ENCODE data around the gene C9orf153. TPM values are rescaled to one million over a fixed set of nuclear protein-coding genes. Genes with fewer than 3 reads are reported as not detected.
A peak's percentile ranks its signal among the peaks of the same experiment; 100 is the strongest.
"Not testable (repeated sequence)": the region's sequence is repeated elsewhere in the genome, so short reads cannot be mapped to it uniquely, and the experiment has no call there.

Gene C9orf153
- not detected for total RNA-seq

- no peak for DNase-seq
- ChIA-PET POLR2A (no interaction called here), CTCF (interaction anchor here (0.7 kb wide), 1 partner anchor 54 kb away, joined by 3 read pairs; no protein-coding TSS in a partner anchor)
- H3K4me3 Mint-ChIP-seq, result no peak within 1 kb of the TSS
- no peaks in the 10 kb centered on the region for H3K27me3 Mint-ChIP-seq
- H3K36me3 Mint-ChIP-seq (ENCODE audit: low read depth), result peaks cover 20% of the 10 kb centered on the region
- no peaks in the 10 kb centered on the region for H3K4me1 Mint-ChIP-seq
- peaks cover 2% of the 10 kb centered on the region for H3K9me3 Mint-ChIP-seq
- H3K27ac Mint-ChIP-seq, result no peak within 1 kb of the TSS
These were observed at the start of gene C9orf153 for GRCh38 chr9:86259557-86259956. C9orf153 (minus strand) TSS chr9:86259657; CDS start chr9:86229603, 30,054 bp downstream.

- no peaks in the 10 kb centered on the region for H3K27me3 Mint-ChIP-seq
- ChIA-PET CTCF (interaction anchor here (1.1 to 1.3 kb wide), 2 partner anchors 9 to 32 kb away, joined by 3 to 4 read pairs; no protein-coding TSS in a partner anchor), POLR2A (interaction anchor here (1.2 to 2.0 kb wide), 2 partner anchors 10 to 26 kb away, joined by 3 to 6 read pairs; partner anchors contain the start of gene ISCA1)
- H3K9me3 Mint-ChIP-seq, result no peaks in the 10 kb centered on the region
- H3K36me3 Mint-ChIP-seq (ENCODE audit: low read depth), result peaks cover 75% of the 10 kb centered on the region
- no peak overlapping the region for H3K4me3 Mint-ChIP-seq
- no peak for DNase-seq
- peaks cover 25% of the 10 kb centered on the region for H3K4me1 Mint-ChIP-seq
- H3K27ac Mint-ChIP-seq, result no peak overlapping the region
These were observed 49.2 kb upstream of the C9orf153 start for GRCh38 chr9:86308687-86309086.

- no peaks in the 10 kb centered on the region for H3K9me3 Mint-ChIP-seq
- no peaks in the 10 kb centered on the region for H3K27me3 Mint-ChIP-seq
- H3K4me3 Mint-ChIP-seq, result no peak overlapping the region
- H3K4me1 Mint-ChIP-seq, result peaks cover 42% of the 10 kb centered on the region
- DNase-seq, result no peak
- CTCF ChIA-PET, result no interaction called here
- peaks cover 63% of the 10 kb centered on the region for H3K36me3 Mint-ChIP-seq (ENCODE audit: low read depth)
- peak overlapping the region; percentile 69 for H3K27ac Mint-ChIP-seq
- POLR2A ChIA-PET, result interaction anchor here (1.0 to 2.2 kb wide), 2 partner anchors 22 to 49 kb away, joined by 3 to 13 read pairs; partner anchors contain the start of gene ISCA1
These were observed 44.8 kb upstream of the C9orf153 start for GRCh38 chr9:86304236-86304730.

GRCh38 chr9:86303316-86303975 lies 44.0 kb upstream of the C9orf153 start:
- no peaks in the 10 kb centered on the region for H3K9me3 Mint-ChIP-seq
- ChIA-PET CTCF (no interaction called here), POLR2A (interaction anchor here (1.0 to 2.2 kb wide), 3 partner anchors 21 to 50 kb away, joined by 3 to 13 read pairs (median 3); partner anchors contain the start of gene ISCA1)
- peaks cover 50% of the 10 kb centered on the region for H3K4me1 Mint-ChIP-seq
- H3K4me3 Mint-ChIP-seq, result peak overlapping the region; percentile 2
- peak; percentile 62 for DNase-seq
- peaks cover 67% of the 10 kb centered on the region for H3K36me3 Mint-ChIP-seq (ENCODE audit: low read depth)
- H3K27ac Mint-ChIP-seq, result peak overlapping the region; percentile 90
- no peaks in the 10 kb centered on the region for H3K27me3 Mint-ChIP-seq

GRCh38 chr9:86301686-86302085 lies 42.2 kb upstream of the C9orf153 start:
- H3K9me3 Mint-ChIP-seq, result no peaks in the 10 kb centered on the region
- H3K4me1 Mint-ChIP-seq, result peaks cover 59% of the 10 kb centered on the region
- CTCF ChIA-PET, result no interaction called here
- POLR2A ChIA-PET, result interaction anchor here (0.6 to 4.1 kb wide), 3 partner anchors 19 to 225 kb away, joined by 3 to 27 read pairs (median 13); partner anchors contain the start of gene ISCA1
- no peaks in the 10 kb centered on the region for H3K27me3 Mint-ChIP-seq
- no peak overlapping the region for H3K4me3 Mint-ChIP-seq
- peaks cover 71% of the 10 kb centered on the region for H3K36me3 Mint-ChIP-seq (ENCODE audit: low read depth)
- no peak for DNase-seq
- H3K27ac Mint-ChIP-seq, result no peak overlapping the region

- POLR2A ChIA-PET, result interaction anchor here (0.8 to 4.1 kb wide), 2 partner anchors 18 to 38 kb away, joined by 5 to 27 read pairs; partner anchors contain the start of gene ISCA1
- Mint-ChIP-seq H3K27ac (no peak overlapping the region), H3K4me1 (peaks cover 57% of the 10 kb centered on the region), H3K36me3 (ENCODE audit: low read depth) (peaks cover 77% of the 10 kb centered on the region), H3K27me3 (no peaks in the 10 kb centered on the region), H3K9me3 (no peaks in the 10 kb centered on the region), H3K4me3 (no peak overlapping the region)
- CTCF ChIA-PET, result no interaction called here
- DNase-seq, result no peak
These were observed 41.2 kb upstream of the C9orf153 start for GRCh38 chr9:86300701-86301100.

- ChIA-PET POLR2A (interaction anchor here (0.8 to 4.1 kb wide), 3 partner anchors 10 to 40 kb away, joined by 3 to 27 read pairs (median 5); partner anchors contain the start of gene ISCA1), CTCF (interaction anchor here (1.2 kb wide), 1 partner anchor 43 kb away, joined by 4 read pairs; no protein-coding TSS in a partner anchor)
- H3K4me1 Mint-ChIP-seq, result peaks cover 42% of the 10 kb centered on the region
- no peaks in the 10 kb centered on the region for H3K27me3 Mint-ChIP-seq
- no peak overlapping the region for H3K4me3 Mint-ChIP-seq
- H3K27ac Mint-ChIP-seq, result peak overlapping the region; percentile 52
- peaks cover 71% of the 10 kb centered on the region for H3K36me3 Mint-ChIP-seq (ENCODE audit: low read depth)
- DNase-seq, result no peak
- H3K9me3 Mint-ChIP-seq, result no peaks in the 10 kb centered on the region
These were observed 39.4 kb upstream of the C9orf153 start for GRCh38 chr9:86298873-86299272.

GRCh38 chr9:86290341-86290740 lies 30.9 kb upstream of the C9orf153 start:
- CTCF ChIA-PET, POLR2A ChIA-PET, H3K4me1 Mint-ChIP-seq, H3K4me3 Mint-ChIP-seq, DNase-seq, H3K27me3 Mint-ChIP-seq, H3K9me3 Mint-ChIP-seq, H3K27ac Mint-ChIP-seq: not testable (repeated sequence)
- peaks cover 37% of the 10 kb centered on the region for H3K36me3 Mint-ChIP-seq (ENCODE audit: low read depth)

GRCh38 chr9:86288499-86289198 lies 29.2 kb upstream of the C9orf153 start:
- H3K4me1 Mint-ChIP-seq, result peaks cover 7% of the 10 kb centered on the region
- no peak overlapping the region for H3K4me3 Mint-ChIP-seq
- DNase-seq, result no peak
- H3K9me3 Mint-ChIP-seq, result no peaks in the 10 kb centered on the region
- no peak overlapping the region for H3K27ac Mint-ChIP-seq
- H3K36me3 Mint-ChIP-seq (ENCODE audit: low read depth), result peaks cover 29% of the 10 kb centered on the region
- ChIA-PET POLR2A (no interaction called here), CTCF (no interaction called here)
- no peaks in the 10 kb centered on the region for H3K27me3 Mint-ChIP-seq

GRCh38 chr9:86287013-86287412 lies 27.6 kb upstream of the C9orf153 start:
- no peaks in the 10 kb centered on the region for H3K27me3 Mint-ChIP-seq
- H3K4me1 Mint-ChIP-seq, result peaks cover 17% of the 10 kb centered on the region
- no peak overlapping the region for H3K4me3 Mint-ChIP-seq
- ChIA-PET CTCF (no interaction called here), POLR2A (no interaction called here)
- no peak for DNase-seq
- no peak overlapping the region for H3K27ac Mint-ChIP-seq
- no peaks in the 10 kb centered on the region for H3K9me3 Mint-ChIP-seq
- H3K36me3 Mint-ChIP-seq (ENCODE audit: low read depth), result peaks cover 21% of the 10 kb centered on the region

GRCh38 chr9:86286278-86286677 lies 26.8 kb upstream of the C9orf153 start:
- Mint-ChIP-seq H3K27ac (peak overlapping the region; percentile 30), H3K4me1 (peaks cover 21% of the 10 kb centered on the region), H3K4me3 (no peak overlapping the region), H3K36me3 (ENCODE audit: low read depth) (peaks cover 24% of the 10 kb centered on the region), H3K9me3 (no peaks in the 10 kb centered on the region), H3K27me3 (no peaks in the 10 kb centered on the region)
- CTCF ChIA-PET, result no interaction called here
- no peak for DNase-seq
- POLR2A ChIA-PET, result no interaction called here

- Mint-ChIP-seq H3K4me1 (peaks cover 28% of the 10 kb centered on the region), H3K36me3 (ENCODE audit: low read depth) (peaks cover 24% of the 10 kb centered on the region), H3K4me3 (no peak overlapping the region), H3K27me3 (no peaks in the 10 kb centered on the region), H3K27ac (no peak overlapping the region), H3K9me3 (no peaks in the 10 kb centered on the region)
- ChIA-PET CTCF (no interaction called here), POLR2A (interaction anchor here (1.1 kb wide), 1 partner anchor 69 kb away, joined by 3 read pairs; the partner anchor contains the start of gene TUT7)
- DNase-seq, result no peak
These were observed 25.8 kb upstream of the C9orf153 start for GRCh38 chr9:86285261-86285660.

GRCh38 chr9:86282979-86283535 lies 23.6 kb upstream of the C9orf153 start:
- Mint-ChIP-seq H3K27ac (peak overlapping the region; percentile 94), H3K4me1 (peaks cover 41% of the 10 kb centered on the region), H3K9me3 (no peaks in the 10 kb centered on the region), H3K4me3 (peak overlapping the region; percentile 84), H3K36me3 (ENCODE audit: low read depth) (peaks cover 23% of the 10 kb centered on the region), H3K27me3 (no peaks in the 10 kb centered on the region)
- DNase-seq, result no peak
- ChIA-PET CTCF (interaction anchor here (0.7 to 1.3 kb wide), 4 partner anchors 11 to 83 kb away, joined by 3 to 6 read pairs (median 5); no protein-coding TSS in a partner anchor), POLR2A (interaction anchor here (0.6 to 2.0 kb wide), 21 partner anchors 10 to 1510 kb away, joined by 3 to 27 read pairs (median 4); partner anchors contain the start of genes AGTPBP1 and TUT7)

Data from activated CD4-positive, alpha-beta memory T cell treated with anti-CD3 and anti-CD28 coated beads, Interleukin-2, amount 10 ng/mL, durations not matched to agents 7 days and 5 days (primary cell).